Hippocampal formation (tissue), 2 donors: ENCODE data around the gene RUNX1.
A peak's percentile ranks its signal among the peaks of the same experiment; 100 is the strongest.

Experiments
- DNase-seq, 2 donors: peaks; one replicate each; lab custom pipeline; 2025; lab: John Stamatoyannopoulos, UW

RUNX1 gene

GRCh38 chr21:35059742-35060141 lies 10.6 kb upstream of the RUNX1 start:
- DNase-seq: no peak

- DNase-seq: no peak
These were observed 9.0 kb upstream of the RUNX1 start for GRCh38 chr21:35058058-35058457.

- no peak for DNase-seq
These were observed 8.3 kb upstream of the RUNX1 start for GRCh38 chr21:35057428-35057827.

GRCh38 chr21:35053356-35054096 lies 4.4 kb upstream of the RUNX1 start:
- no peak for DNase-seq

GRCh38 chr21:35052801-35053200 lies 3.7 kb upstream of the RUNX1 start:
- no peak for DNase-seq

- DNase-seq: peak; percentile 35 to 58
These were observed 2.3 kb upstream of the RUNX1 start for GRCh38 chr21:35051287-35051818.

- no peak for DNase-seq
These were observed 1.5 kb upstream of the RUNX1 start for GRCh38 chr21:35050348-35051286.

GRCh38 chr21:35048183-35048601 lies 910 bp downstream of the RUNX1 start:
- no peak for DNase-seq

- DNase-seq: no peak
These were observed 2.2 kb downstream of the RUNX1 start for GRCh38 chr21:35046880-35047229.

- DNase-seq: no peak
These were observed 2.9 kb downstream of the RUNX1 start for GRCh38 chr21:35046263-35046624.

- no peak for DNase-seq
These were observed 3.4 kb downstream of the RUNX1 start for GRCh38 chr21:35045542-35046262.

GRCh38 chr21:35044770-35045541 lies 4.1 kb downstream of the RUNX1 start:
- DNase-seq: no peak

- DNase-seq: no peak
These were observed 5.0 kb downstream of the RUNX1 start for GRCh38 chr21:35044128-35044527.

GRCh38 chr21:35043549-35043948 lies 5.6 kb downstream of the RUNX1 start:
- no peak for DNase-seq

GRCh38 chr21:35042836-35043235 lies 6.3 kb downstream of the RUNX1 start:
- DNase-seq: no peak

GRCh38 chr21:35041881-35042280 lies 7.2 kb downstream of the RUNX1 start:
- DNase-seq: no peak

- DNase-seq: no peak
These were observed 8.0 kb downstream of the RUNX1 start for GRCh38 chr21:35041122-35041521.

GRCh38 chr21:35039595-35040289 lies 9.4 kb downstream of the RUNX1 start:
- no peak for DNase-seq

GRCh38 chr21:35038772-35039319 lies 10.3 kb downstream of the RUNX1 start:
- DNase-seq: no peak

- no peak for DNase-seq
These were observed 11.7 kb downstream of the RUNX1 start for GRCh38 chr21:35037384-35037765.
